HepG2 (cell line): ENCODE measurements around the gene ITPK1. TPM values are rescaled to one million over a fixed set of nuclear protein-coding genes. Genes with fewer than 3 reads are reported as not detected.
A peak's percentile ranks its signal among the peaks of the same experiment; 100 is the strongest.

Experiments used
- ATAC-seq: fragments of 200-7000 bp; cut with Tn5 transposase; 3 replicates; pipeline ENCODE4 v1.9.1; 2020; ENCODE audit warnings: mild to moderate bottlenecking, moderate library complexity
- BruUV-seq: library from RNA; stranded (reverse); fragments of 400-500 nt; replicated peaks from 2 replicates; lab custom pipeline; 2021; lab: Mats Ljungman, UMichigan
- CTCF ChIA-PET: fragments of 300-600 bp; formaldehyde crosslinking; extraction: SDS; loops from one replicate; lab custom pipeline; 2021; ENCODE audit warnings: low total read pairs, inconsistent platforms, low intra/inter-chr PET ratio; lab: Yijun Ruan, JAX
- POLR2A ChIA-PET: fragments of 350-600 bp; sonication (Branson Sonifier 250); formaldehyde crosslinking; loops from one replicate; lab custom pipeline; 2020; ENCODE audit warnings: antibody characterized with exemption, inconsistent platforms; lab: Yijun Ruan, JAX
- DNase-seq: peaks from one replicate; pipeline ENCODE4 v3.0.0-alpha.2; 2015; ENCODE audit warnings: low spot score
- FAIRE-seq: peaks from 3 replicates; lab custom pipeline; 2011; peaks lifted over from hg19 to GRCh38; lab: Jason Lieb, UNC
- H2AFZ ChIP-seq: one replicate; pipeline ENCODE4 v1.6.1; 2011; ENCODE audit warnings: low read length, inconsistent platforms
- H3K27ac ChIP-seq: fragments of 300-600 bp; 3 replicates; pipeline ENCODE4 v1.8.0; 2011; ENCODE audit warnings: mixed run types, mild to moderate bottlenecking, mixed read lengths, low read length, inconsistent platforms; ENCODE audit not compliant: insufficient read depth; ENCODE audit errors: extremely low read length
- H3K27me3 ChIP-seq, 2 experiments: fragments of 200-600 bp in 1 of 2; 2 replicates in 1 of 2; 3 replicates in 1 of 2; pipeline versions ENCODE4 v1.6.0 to v1.8.0; 2011; ENCODE audit warnings: low read length in 2 of 2, mild to moderate bottlenecking in 2 of 2, moderate library complexity in 2 of 2, inconsistent platforms in 1 of 2; ENCODE audit not compliant: insufficient read depth in 2 of 2, control insufficient read depth in 1 of 2
- H3K36me3 ChIP-seq, 2 experiments: fragments of 200-600 bp in 1 of 2; replicated peaks in 1 of 2; 2 replicates in 1 of 2; 3 replicates in 1 of 2; pipeline versions ENCODE4 v1.5.1 to v1.8.0; 2011; ENCODE audit warnings: low read length in 2 of 2, inconsistent platforms in 1 of 2; ENCODE audit not compliant: insufficient read depth in 2 of 2, control insufficient read depth in 1 of 2
- H3K4me1 ChIP-seq: 2 replicates; pipeline ENCODE4 v1.5.1; 2012; ENCODE audit warnings: low read length, inconsistent platforms; ENCODE audit not compliant: insufficient read depth
- H3K4me2 ChIP-seq: 2 replicates; pipeline ENCODE4 v1.6.0; 2011; ENCODE audit warnings: low read depth, low read length, inconsistent platforms
- H3K4me3 ChIP-seq, 3 experiments: fragments of 200-600 bp in 1 of 3; sonication (generic), shearing (Covaris generic) in 1 of 3; replicated peaks in 1 of 3; 2 replicates each; pipeline ENCODE4 v1.5.1; 2011 to 2016; ENCODE audit warnings: low read length in 3 of 3, inconsistent platforms in 2 of 3, low read depth in 2 of 3, mild to moderate bottlenecking in 2 of 3, control low read depth in 1 of 3, mixed read lengths in 1 of 3; ENCODE audit not compliant: insufficient read depth in 1 of 3
- H3K79me2 ChIP-seq: one replicate; pipeline ENCODE4 v1.6.1; 2011; ENCODE audit warnings: low read length, inconsistent platforms; ENCODE audit not compliant: insufficient read depth
- H3K9ac ChIP-seq: 2 replicates; pipeline ENCODE4 v1.6.0; 2011; ENCODE audit warnings: mild to moderate bottlenecking, low read depth, low read length, inconsistent platforms; ENCODE audit not compliant: insufficient read depth
- H3K9me3 ChIP-seq: 2 replicates; pipeline ENCODE4 v1.5.1; 2012; ENCODE audit warnings: mild to moderate bottlenecking, low read length
- H4K20me1 ChIP-seq: 2 replicates; pipeline ENCODE4 v1.6.0; 2011; ENCODE audit warnings: inconsistent platforms, mild to moderate bottlenecking, low read length, moderate library complexity; ENCODE audit not compliant: insufficient read depth
- CREB1 ChIP-seq, 2 experiments: fragments of 450-650 bp in 1 of 2; IDR thresholded peaks; 2 replicates each; pipeline ENCODE4 v1.6.1; 2016 to 2017; ENCODE audit warnings: control low read depth in 1 of 2, mild to moderate bottlenecking in 1 of 2, missing compliant biosample characterization in 1 of 2, missing genetic modification characterization in 1 of 2
- E2F2 ChIP-seq: sonication (generic); formaldehyde crosslinking; IDR thresholded peaks from 2 replicates; pipeline ENCODE4 v1.4.0; 2020; ENCODE audit warnings: missing genetic modification reagents, borderline replicate concordance
- IRF2 ChIP-seq: IDR thresholded peaks from 2 replicates; pipeline ENCODE4 v1.6.1; 2018; ENCODE audit warnings: missing genetic modification reagents, missing compliant biosample characterization
- NFYB ChIP-seq: sonication (generic); formaldehyde crosslinking; IDR thresholded peaks from 2 replicates; pipeline ENCODE4 v1.4.0; 2020; ENCODE audit warnings: missing genetic modification reagents
- NR2F6 ChIP-seq, 2 experiments: IDR thresholded peaks; 2 replicates each; pipeline ENCODE4 v1.6.1; 2016; ENCODE audit warnings: antibody characterized with exemption in 1 of 2, mild to moderate bottlenecking in 1 of 2
- POGZ ChIP-seq: sonication (generic); formaldehyde crosslinking; IDR thresholded peaks from 2 replicates; pipeline ENCODE4 v1.4.0; 2020; ENCODE audit warnings: mild to moderate bottlenecking, missing genetic modification reagents
- REL ChIP-seq: sonication (generic); formaldehyde crosslinking; conservative IDR thresholded peaks from 2 replicates; pipeline ENCODE4 v1.8.0; 2022; ENCODE audit warnings: mild to moderate bottlenecking, missing genetic modification reagents, moderate library complexity
- RELA ChIP-seq: sonication (generic); formaldehyde crosslinking; IDR thresholded peaks from 2 replicates; pipeline ENCODE4 v1.4.0; 2020; ENCODE audit warnings: missing genetic modification reagents
- RNF2 ChIP-seq: fragments of 450-650 bp; conservative IDR thresholded peaks from 2 replicates; pipeline ENCODE4 v1.6.1; 2016; ENCODE audit warnings: low read depth
- SAP130 ChIP-seq: IDR thresholded peaks from 2 replicates; pipeline ENCODE4 v1.6.1; 2016; ENCODE audit warnings: low read depth
- SOX6 ChIP-seq, 2 experiments: fragments of 450-650 bp in 1 of 2; sonication (generic) in 1 of 2; formaldehyde crosslinking in 1 of 2; IDR thresholded peaks; 2 replicates each; pipeline versions ENCODE4 v1.4.0 to v1.6.1; 2017 to 2020; ENCODE audit warnings: antibody characterized with exemption in 1 of 2, mild to moderate bottlenecking in 1 of 2, missing genetic modification reagents in 1 of 2
- SRF ChIP-seq: IDR thresholded peaks from 2 replicates; pipeline ENCODE4 v1.6.1; 2011; ENCODE audit warnings: mild to moderate bottlenecking, low read depth, low read length, moderate library complexity
- SRSF4 ChIP-seq: fragments of 200-400 bp; formaldehyde crosslinking; IDR thresholded peaks from one replicate; pipeline ENCODE4 v1.6.1; 2018; ENCODE audit warnings: mild to moderate bottlenecking, low read depth, low read length, moderate library complexity; ENCODE audit not compliant: poor library complexity, severe bottlenecking
- STAG1 ChIP-seq: sonication (generic); formaldehyde crosslinking; IDR thresholded peaks from 2 replicates; pipeline ENCODE4 v1.4.0; 2020; ENCODE audit warnings: missing genetic modification reagents
- TAF1 ChIP-seq: sonication (generic); formaldehyde crosslinking; IDR thresholded peaks from 2 replicates; pipeline ENCODE4 v1.4.0; 2020; ENCODE audit warnings: missing genetic modification reagents
- ZBTB38 ChIP-seq: sonication (generic); formaldehyde crosslinking; IDR thresholded peaks from 2 replicates; pipeline ENCODE4 v1.5.1; 2020; ENCODE audit warnings: mild to moderate bottlenecking, missing genetic modification reagents
- ZC3H4 ChIP-seq: sonication (generic); formaldehyde crosslinking; IDR thresholded peaks from 2 replicates; pipeline ENCODE4 v1.4.0; 2020; ENCODE audit warnings: missing genetic modification reagents, borderline replicate concordance
- ZMYM4 ChIP-seq: sonication (generic); formaldehyde crosslinking; IDR thresholded peaks from 2 replicates; pipeline ENCODE4 v1.8.1; 2023; ENCODE audit warnings: mild to moderate bottlenecking, missing genetic modification reagents
- ZNF292 ChIP-seq: sonication (generic); formaldehyde crosslinking; IDR thresholded peaks from 2 replicates; pipeline ENCODE4 v1.8.1; 2022; ENCODE audit warnings: mild to moderate bottlenecking, low read depth, missing genetic modification reagents, borderline replicate concordance
- ZNF460 ChIP-seq: sonication (generic); formaldehyde crosslinking; IDR thresholded peaks from 2 replicates; pipeline ENCODE4 v1.5.1; 2020; ENCODE audit warnings: missing genetic modification reagents, mild to moderate bottlenecking, borderline replicate concordance
- ZNF570 ChIP-seq: sonication (generic); formaldehyde crosslinking; IDR thresholded peaks from 2 replicates; pipeline ENCODE4 v1.4.0; 2020; ENCODE audit warnings: mild to moderate bottlenecking, missing genetic modification reagents, borderline replicate concordance
- ZNF713 ChIP-seq: sonication (generic); formaldehyde crosslinking; IDR thresholded peaks from 2 replicates; pipeline ENCODE4 v1.4.0; 2020; ENCODE audit warnings: mild to moderate bottlenecking, missing genetic modification reagents
- WGBS: methylation state at CpG from one replicate; pipeline ENCODE4 v1.1.6; 2017; ENCODE audit warnings: low lambda C conversion rate; 5-methylcytosine and 5-hydroxymethylcytosine counted together
- in situ Hi-C: cut with HindIII; loops from 2 replicates; pipeline ENCODE4 v1.10.0; 2017; ENCODE audit warnings: low pct_unique_long_range_greater_than_20kb; ENCODE audit not compliant: extremely low pct_ligation_motif_present
- intact Hi-C: fragments of 100-400 bp; cut with micrococcal nuclease; formaldehyde crosslinking; loops from one replicate; pipeline ENCODE4 v1.10.0; 2022; ENCODE audit not compliant: unreplicated experiment
- polyA plus RNA-seq, 8 experiments: library from polyadenylated mRNA; depleted of rRNA in 3 of 8; stranded (reverse) in 7 of 8; unstranded in 1 of 8; fragments of >200 nt; fragmentation: Illumina TruSeq in 4 of 8; extraction: Trizol in 4 of 8; gene quantifications; 2 replicates each; pipeline versions ENCODE4 v1.2.1 to v1.2.3, GENCODE V29; 2011 to 2016; ENCODE audit warnings: low read depth in 4 of 8, missing spikeins in 1 of 8, mixed read lengths in 1 of 8; ENCODE audit not compliant: insufficient read depth in 1 of 8
- total RNA-seq, 5 experiments: library from RNA; depleted of rRNA; stranded (reverse); fragments of >200 nt; fragmentation: Illumina TruSeq; extraction: Trizol; gene quantifications; 2 replicates each; pipeline ENCODE4 v1.2.3, GENCODE V29; 2016; ENCODE audit warnings: low read depth in 1 of 5
- TF ChIP-seq, protein P1 (sequence below): fragments of 450-650 bp; IDR thresholded peaks from 2 replicates; pipeline ENCODE4 v1.6.1; 2017; ENCODE audit warnings: mild to moderate bottlenecking

The ITPK1 gene
- total and polyA plus RNA-seq, 2 of the 13 experiments (the other 11 are each of a cell fraction or from before 2014, with no cell fraction given) = 20.5 to 47.5 TPM

GRCh38 chr14:93023039-93023438, 92.7 kb downstream of the ITPK1 start:
- Histone ChIP-seq H3K9ac (no peak overlapping the region), H3K79me2 (peaks cover 8% of the 10 kb centered on the region), H3K36me3 (no peaks in the 10 kb centered on the region), H3K27me3 (no peaks in the 10 kb centered on the region), H3K9me3 (no peaks in the 10 kb centered on the region), H3K4me1 (peaks cover 63% of the 10 kb centered on the region), H4K20me1 (no peaks in the 10 kb centered on the region), H3K27ac (no peak overlapping the region), H3K4me2 (no peak overlapping the region), H3K4me3 (no peak overlapping the region), H2AFZ (no peak overlapping the region)
- peak; percentile 10; the same call in 2 of the 3 replicates for ATAC-seq
- no TSS peak for BruUV-seq
- DNase-seq = peak; percentile 78
- 91% methylated on average over 5 of the region's 5 CpGs for WGBS
- CTCF ChIA-PET = no interaction called here
- intact Hi-C loops = no loop called here
- in situ Hi-C loops = no loop called here
- peak; percentile 8 for FAIRE-seq
- POLR2A ChIA-PET = interaction anchor here (0.8 to 4.0 kb wide), 2 partner anchors 14 to 36 kb away, joined by 4 to 15 read pairs; no protein-coding TSS in a partner anchor
- TF ChIP-seq ZBTB38 = 0 out of 2 replicates have a peak, but pooled peaks have one; percentile 37
- 0 out of 2 replicates have a peak, but pooled peaks have one; percentile 24 for TF ChIP-seq SAP130 (CRISPR knock-in tag)
- TF ChIP-seq SOX6 (IDR thresholded peaks at IDR 0.05) = no peak
- no peak for TF ChIP-seq SOX6 (CRISPR knock-in tag; IDR thresholded peaks at IDR 0.05)
- no peak for TF ChIP-seq IRF2 (CRISPR knock-in tag)
- TF ChIP-seq RNF2 = no peak
- TF ChIP-seq STAG1 (CRISPR knock-in tag) = no peak; the same call in 1 of the 2 replicates
- TF ChIP-seq NR2F6 (IDR thresholded peaks at IDR 0.05) = no peak
- TF ChIP-seq NR2F6 (CRISPR knock-in tag; IDR thresholded peaks at IDR 0.05) = no peak
- no peak for TF ChIP-seq SRSF4
- peak; percentile 92 for TF ChIP-seq NFYB (CRISPR knock-in tag)
- TF ChIP-seq RELA (CRISPR knock-in tag) = no peak
- no peak for TF ChIP-seq ZNF292 (CRISPR knock-in tag)
- TF ChIP-seq REL (CRISPR knock-in tag) = no peak
- no peak for TF ChIP-seq SRF
- 0 out of 2 replicates have a peak, but pooled peaks have one; percentile 19 for TF ChIP-seq TAF1 (CRISPR knock-in tag)
- TF ChIP-seq ZMYM4 (CRISPR knock-in tag) = peak; percentile 48; the same call in 1 of the 2 replicates
- TF ChIP-seq, protein P1, sequence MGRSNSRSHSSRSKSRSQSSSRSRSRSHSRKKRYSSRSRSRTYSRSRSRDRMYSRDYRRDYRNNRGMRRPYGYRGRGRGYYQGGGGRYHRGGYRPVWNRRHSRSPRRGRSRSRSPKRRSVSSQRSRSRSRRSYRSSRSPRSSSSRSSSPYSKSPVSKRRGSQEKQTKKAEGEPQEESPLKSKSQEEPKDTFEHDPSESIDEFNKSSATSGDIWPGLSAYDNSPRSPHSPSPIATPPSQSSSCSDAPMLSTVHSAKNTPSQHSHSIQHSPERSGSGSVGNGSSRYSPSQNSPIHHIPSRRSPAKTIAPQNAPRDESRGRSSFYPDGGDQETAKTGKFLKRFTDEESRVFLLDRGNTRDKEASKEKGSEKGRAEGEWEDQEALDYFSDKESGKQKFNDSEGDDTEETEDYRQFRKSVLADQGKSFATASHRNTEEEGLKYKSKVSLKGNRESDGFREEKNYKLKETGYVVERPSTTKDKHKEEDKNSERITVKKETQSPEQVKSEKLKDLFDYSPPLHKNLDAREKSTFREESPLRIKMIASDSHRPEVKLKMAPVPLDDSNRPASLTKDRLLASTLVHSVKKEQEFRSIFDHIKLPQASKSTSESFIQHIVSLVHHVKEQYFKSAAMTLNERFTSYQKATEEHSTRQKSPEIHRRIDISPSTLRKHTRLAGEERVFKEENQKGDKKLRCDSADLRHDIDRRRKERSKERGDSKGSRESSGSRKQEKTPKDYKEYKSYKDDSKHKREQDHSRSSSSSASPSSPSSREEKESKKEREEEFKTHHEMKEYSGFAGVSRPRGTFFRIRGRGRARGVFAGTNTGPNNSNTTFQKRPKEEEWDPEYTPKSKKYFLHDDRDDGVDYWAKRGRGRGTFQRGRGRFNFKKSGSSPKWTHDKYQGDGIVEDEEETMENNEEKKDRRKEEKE = no peak
- no peak for TF ChIP-seq CREB1 (IDR thresholded peaks at IDR 0.05)
- no peak for TF ChIP-seq CREB1 (CRISPR knock-in tag; IDR thresholded peaks at IDR 0.05)
- TF ChIP-seq E2F2 (CRISPR knock-in tag) = no peak
- no peak for TF ChIP-seq ZNF713 (CRISPR knock-in tag)
- TF ChIP-seq ZNF570 (CRISPR knock-in tag) = no peak
- TF ChIP-seq ZNF460 = peak; percentile 84
- peak; percentile 51; the same call in 1 of the 2 replicates for TF ChIP-seq POGZ
- TF ChIP-seq ZC3H4 (CRISPR knock-in tag) = no peak
